ENCODE data around the gene CNTNAP2. TPM values are rescaled to one million over a fixed set of nuclear protein-coding genes. Genes with fewer than 3 reads are reported as not detected.

Gene CNTNAP2
- total RNA-seq, 1 experiment from 2014 or later = 60.0 TPM

DNA sequence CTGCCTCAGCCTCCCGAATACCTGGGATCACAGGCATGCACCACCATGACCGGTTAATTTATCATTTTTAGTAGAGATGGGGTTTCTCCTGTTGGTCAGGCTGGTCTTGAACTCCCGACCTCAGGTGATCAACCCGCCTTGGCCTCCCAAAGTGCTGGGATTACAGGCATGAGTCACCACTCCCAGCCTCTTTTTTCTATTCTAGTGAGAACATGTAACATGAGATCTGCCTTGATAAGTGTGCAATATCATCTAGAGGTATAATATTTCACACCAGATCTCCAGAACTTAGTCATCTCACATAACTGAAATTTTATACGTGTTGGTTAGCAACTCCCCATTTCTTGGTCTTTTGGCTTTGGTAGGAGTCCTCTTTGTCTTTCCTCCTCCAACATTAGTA, 656.9 kb downstream of the CNTNAP2 start:
- ChIA-PET CTCF (no interaction called here), POLR2A (ENCODE audit: low non-redundant PET) (no interaction called here)
- TF ChIP-seq, protein P1, sequence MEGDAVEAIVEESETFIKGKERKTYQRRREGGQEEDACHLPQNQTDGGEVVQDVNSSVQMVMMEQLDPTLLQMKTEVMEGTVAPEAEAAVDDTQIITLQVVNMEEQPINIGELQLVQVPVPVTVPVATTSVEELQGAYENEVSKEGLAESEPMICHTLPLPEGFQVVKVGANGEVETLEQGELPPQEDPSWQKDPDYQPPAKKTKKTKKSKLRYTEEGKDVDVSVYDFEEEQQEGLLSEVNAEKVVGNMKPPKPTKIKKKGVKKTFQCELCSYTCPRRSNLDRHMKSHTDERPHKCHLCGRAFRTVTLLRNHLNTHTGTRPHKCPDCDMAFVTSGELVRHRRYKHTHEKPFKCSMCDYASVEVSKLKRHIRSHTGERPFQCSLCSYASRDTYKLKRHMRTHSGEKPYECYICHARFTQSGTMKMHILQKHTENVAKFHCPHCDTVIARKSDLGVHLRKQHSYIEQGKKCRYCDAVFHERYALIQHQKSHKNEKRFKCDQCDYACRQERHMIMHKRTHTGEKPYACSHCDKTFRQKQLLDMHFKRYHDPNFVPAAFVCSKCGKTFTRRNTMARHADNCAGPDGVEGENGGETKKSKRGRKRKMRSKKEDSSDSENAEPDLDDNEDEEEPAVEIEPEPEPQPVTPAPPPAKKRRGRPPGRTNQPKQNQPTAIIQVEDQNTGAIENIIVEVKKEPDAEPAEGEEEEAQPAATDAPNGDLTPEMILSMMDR (conservative IDR thresholded peaks at IDR 0.05; ENCODE audit: low read depth, low read length) = no peak
- no peak for TF ChIP-seq EZH2 (IDR thresholded peaks at IDR 0.05; ENCODE audit: borderline replicate concordance, low read depth, low read length, poor library complexity, severe bottlenecking)
- Histone ChIP-seq H3K4me1 (ENCODE audit: insufficient read depth, low read length, poor library complexity, severe bottlenecking) (no peaks in the 10 kb centered on the region), H3K27ac (ENCODE audit: low read depth, low read length, poor library complexity, severe bottlenecking) (no peak overlapping the region), H3K27me3 (replicated peaks; ENCODE audit: insufficient read depth, low read depth, low read length, poor library complexity) (no peaks in the 10 kb centered on the region), H3K4me3 (ENCODE audit: low read depth, low read length, poor library complexity, severe bottlenecking) (no peak overlapping the region), H3K36me3 (ENCODE audit: insufficient read depth, low read length, poor library complexity, severe bottlenecking) (no peaks in the 10 kb centered on the region), H3K9me3 (ENCODE audit: low read depth, low read length, poor library complexity, severe bottlenecking) (no peaks in the 10 kb centered on the region)
- intact Hi-C loops (cut with micrococcal nuclease; ENCODE audit: unreplicated experiment) = no loop called here
- no TSS peak for BruUV-seq (replicated peaks)
- DNase-seq (ENCODE audit: low spot score) = no peak

DNA sequence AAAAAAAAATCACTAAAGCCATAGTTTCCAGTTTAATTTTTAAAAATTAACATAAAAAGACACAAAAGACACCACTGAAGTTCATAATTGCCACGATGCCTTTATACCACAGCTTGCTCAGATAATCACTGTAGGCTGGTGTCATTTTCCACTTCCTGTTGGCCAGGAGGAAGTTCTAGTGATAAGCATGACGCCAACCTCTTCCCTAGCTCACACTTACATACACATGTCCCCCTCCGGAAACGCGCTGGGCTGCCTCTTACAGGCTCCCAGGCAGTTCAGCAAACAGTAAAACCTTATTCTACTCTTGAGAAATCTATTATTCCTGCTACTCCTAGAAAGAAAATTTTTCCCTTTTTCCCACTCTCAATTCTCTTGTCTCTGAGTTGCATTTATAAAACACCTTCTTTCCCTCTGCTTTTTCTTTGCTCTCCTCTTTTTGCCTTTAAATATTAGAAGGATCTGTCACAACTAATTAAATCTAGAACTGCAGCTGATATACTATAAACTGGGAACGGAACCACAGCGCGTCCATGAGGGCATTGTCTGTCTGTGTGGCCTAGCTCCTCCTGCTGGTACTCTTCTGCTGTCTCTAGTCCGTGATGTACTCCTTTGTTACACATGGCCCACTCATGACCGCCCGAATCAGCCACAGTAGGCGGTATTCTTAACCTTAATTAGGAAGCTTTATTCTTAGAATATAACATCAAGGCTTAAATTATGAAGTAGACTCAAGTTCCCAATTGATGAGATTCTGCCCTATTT, 664.9 kb downstream of the CNTNAP2 start:
- CTCF ChIA-PET = no interaction called here
- Histone ChIP-seq H3K27me3 (replicated peaks; ENCODE audit: insufficient read depth, low read depth, low read length, poor library complexity) (no peaks in the 10 kb centered on the region), H3K9me3 (ENCODE audit: low read depth, low read length, poor library complexity, severe bottlenecking) (no peaks in the 10 kb centered on the region), H3K36me3 (ENCODE audit: insufficient read depth, low read length, poor library complexity, severe bottlenecking) (no peaks in the 10 kb centered on the region), H3K27ac (ENCODE audit: low read depth, low read length, poor library complexity, severe bottlenecking) (no peak overlapping the region), H3K4me3 (ENCODE audit: low read depth, low read length, poor library complexity, severe bottlenecking) (no peak overlapping the region), H3K4me1 (ENCODE audit: insufficient read depth, low read length, poor library complexity, severe bottlenecking) (no peaks in the 10 kb centered on the region)
- intact Hi-C loops (cut with micrococcal nuclease; ENCODE audit: unreplicated experiment) = no loop called here
- TF ChIP-seq, protein P1 (conservative IDR thresholded peaks at IDR 0.05; ENCODE audit: low read depth, low read length) = 0 out of 2 replicates have a peak, but pooled peaks have one; percentile 12
- TF ChIP-seq EZH2 (IDR thresholded peaks at IDR 0.05; ENCODE audit: borderline replicate concordance, low read depth, low read length, poor library complexity, severe bottlenecking) = no peak
- no TSS peak for BruUV-seq (replicated peaks)
- POLR2A ChIA-PET (ENCODE audit: low non-redundant PET) = no interaction called here
- no peak for DNase-seq (ENCODE audit: low spot score)

DNA sequence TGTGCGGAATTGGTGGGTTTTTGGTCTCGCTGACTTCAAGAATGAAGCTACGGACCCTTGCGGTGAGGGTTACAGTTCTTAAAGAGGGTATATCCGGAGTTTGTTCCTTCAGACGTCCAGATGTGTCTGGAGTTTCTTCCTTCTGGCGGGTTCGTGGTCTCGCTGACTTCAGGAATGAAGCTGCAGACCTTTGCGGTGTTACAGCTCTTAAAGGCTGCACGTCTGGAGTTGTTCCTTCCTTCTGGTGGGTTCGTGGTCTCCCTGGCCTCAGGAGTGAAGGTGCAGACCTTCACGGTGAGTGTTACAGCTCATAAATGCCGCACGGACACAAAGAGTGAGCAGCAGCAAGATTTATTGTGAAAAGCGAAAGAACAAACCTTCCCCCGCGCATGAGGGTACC, 670.7 kb downstream of the CNTNAP2 start:
- no peak overlapping the region for H3K4me3 ChIP-seq (ENCODE audit: low read depth, low read length, poor library complexity, severe bottlenecking)
- no peaks in the 10 kb centered on the region for H3K36me3 ChIP-seq (ENCODE audit: insufficient read depth, low read length, poor library complexity, severe bottlenecking)
- DNase-seq (ENCODE audit: low spot score) = no peak
- ChIA-PET CTCF (no interaction called here), POLR2A (ENCODE audit: low non-redundant PET) (no interaction called here)
- no TSS peak for BruUV-seq (replicated peaks)
- no peaks in the 10 kb centered on the region for H3K9me3 ChIP-seq (ENCODE audit: low read depth, low read length, poor library complexity, severe bottlenecking)
- H3K27ac ChIP-seq (ENCODE audit: low read depth, low read length, poor library complexity, severe bottlenecking) = no peak overlapping the region
- TF ChIP-seq EZH2 (IDR thresholded peaks at IDR 0.05; ENCODE audit: borderline replicate concordance, low read depth, low read length, poor library complexity, severe bottlenecking) = no peak
- TF ChIP-seq, protein P1 (conservative IDR thresholded peaks at IDR 0.05; ENCODE audit: low read depth, low read length) = no peak
- no peaks in the 10 kb centered on the region for H3K27me3 ChIP-seq (replicated peaks; ENCODE audit: insufficient read depth, low read depth, low read length, poor library complexity)
- intact Hi-C loops (cut with micrococcal nuclease; ENCODE audit: unreplicated experiment) = no loop called here
- peaks cover 6% of the 10 kb centered on the region for H3K4me1 ChIP-seq (ENCODE audit: insufficient read depth, low read length, poor library complexity, severe bottlenecking)
